Prostate gland (tissue), 2 donors: ENCODE measurements around the gene ARHGAP6. TPM values are rescaled to one million over a fixed set of nuclear protein-coding genes. Genes with fewer than 3 reads are reported as not detected.

Experiments used
- DNase-seq: peaks from one replicate; pipeline ENCODE4 v3.0.0-alpha.2; 2019; ENCODE audit warnings: low spot score
- H3K27ac ChIP-seq, 2 donors: fragments of 200-600 bp; sonication (generic); 2 replicates each; pipeline ENCODE4 v1.5.1; 2017 to 2019
- H3K27me3 ChIP-seq: fragments of 200-600 bp; sonication (generic); replicated peaks from 2 replicates; pipeline ENCODE4 v1.5.1; 2019; ENCODE audit not compliant: insufficient read depth
- H3K36me3 ChIP-seq, 2 donors: fragments of 200-600 bp; sonication (generic); 1 replicate in 1 of 2; 2 replicates in 1 of 2; pipeline versions ENCODE4 v1.5.1 to v1.8.1; 2017 to 2019
- H3K4me1 ChIP-seq: fragments of 200-600 bp; sonication (generic); replicated peaks from 2 replicates; pipeline ENCODE4 v1.5.1; 2019
- H3K4me3 ChIP-seq, 2 donors: fragments of 200-600 bp; sonication (generic); 2 replicates each; pipeline ENCODE4 v1.5.1; 2017 to 2019
- H3K9me3 ChIP-seq: fragments of 200-600 bp; sonication (generic); 2 replicates; pipeline ENCODE4 v1.5.1; 2017
- POLR2A ChIP-seq: fragments of 450-650 bp; IDR thresholded peaks from one replicate; pipeline ENCODE4 v1.6.1; 2016; ENCODE audit warnings: antibody characterized with exemption, mild to moderate bottlenecking
- POLR2AphosphoS5 ChIP-seq: sonication (generic); formaldehyde crosslinking; IDR thresholded peaks from one replicate; pipeline ENCODE4 v1.6.1; 2017; ENCODE audit warnings: antibody characterized with exemption
- WGBS: methylation state at CpG from one replicate; pipeline ENCODE4 v1.1.5; 2018; 5-methylcytosine and 5-hydroxymethylcytosine counted together
- intact Hi-C: fragments of 100-400 bp; cut with DNase I; formaldehyde crosslinking; loops from one replicate; pipeline ENCODE4 v1.14.2; 2022
- total RNA-seq, 2 donors: library from RNA; depleted of rRNA; stranded (reverse); fragments of >200 nt; gene quantifications; one replicate each; pipeline ENCODE4 v1.1.0, GENCODE V29; 2016
- TF ChIP-seq, protein P1 (sequence below), 4 experiments: fragments of 200-600 bp in 2 of 4; fragments of 450-650 bp in 2 of 4; sonication (generic) in 2 of 4; IDR thresholded peaks; 1 replicate in 3 of 4; 2 replicates in 1 of 4; pipeline ENCODE4 v1.5.1; 2016 to 2019; ENCODE audit warnings: antibody characterized with exemption in 4 of 4, mild to moderate bottlenecking in 2 of 4, moderate library complexity in 2 of 4

ARHGAP6 gene
- total RNA-seq, 2 donors from 2014 or later = 72.6 to 73.7 TPM

DNA sequence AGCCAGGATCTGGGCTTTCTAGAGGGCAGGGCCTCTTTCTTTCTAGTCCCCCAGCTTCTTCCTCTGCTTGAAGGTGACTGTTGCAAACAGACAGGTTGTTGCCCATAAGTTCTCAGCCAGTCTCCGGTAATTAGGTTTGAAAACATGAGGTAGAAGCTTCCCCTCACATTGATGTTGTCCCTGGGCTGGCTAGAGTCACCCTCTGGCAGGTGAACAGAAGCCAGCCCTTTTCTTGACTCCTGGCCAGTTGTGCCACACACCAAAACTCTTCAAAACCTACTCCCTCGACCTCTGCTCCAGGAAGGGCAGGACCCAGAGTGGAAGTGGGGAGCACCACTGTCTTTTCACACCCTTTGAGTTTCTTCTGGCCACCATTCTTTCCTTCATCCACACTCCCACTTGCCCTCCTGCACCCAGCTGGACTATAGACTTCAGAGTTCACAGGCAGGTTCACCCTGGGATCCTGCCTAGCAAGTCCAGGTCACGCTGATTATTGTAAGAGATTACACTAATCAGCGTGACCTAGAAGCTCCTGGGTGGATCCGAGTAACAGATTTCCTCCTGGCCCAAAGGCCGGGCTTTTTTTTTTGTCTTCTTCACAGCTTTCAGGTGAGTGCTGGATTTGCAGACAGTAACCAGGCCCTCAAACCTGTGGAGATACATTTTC is 37.4 kb upstream of the ARHGAP6 start:
- intact Hi-C loops = no loop called here
- DNase-seq = no peak
- Histone ChIP-seq H3K9me3 (no peaks in the 10 kb centered on the region), H3K4me1 (no peaks in the 10 kb centered on the region), H3K27me3 (no peaks in the 10 kb centered on the region), H3K36me3 (no peaks in the 10 kb centered on the region), H3K27ac (no peak overlapping the region), H3K4me3 (no peak overlapping the region)
- WGBS = 94% methylated on average over 6 of the region's 6 CpGs
- TF ChIP-seq POLR2AphosphoS5 = no peak
- TF ChIP-seq POLR2A = no peak
- TF ChIP-seq, protein P1, sequence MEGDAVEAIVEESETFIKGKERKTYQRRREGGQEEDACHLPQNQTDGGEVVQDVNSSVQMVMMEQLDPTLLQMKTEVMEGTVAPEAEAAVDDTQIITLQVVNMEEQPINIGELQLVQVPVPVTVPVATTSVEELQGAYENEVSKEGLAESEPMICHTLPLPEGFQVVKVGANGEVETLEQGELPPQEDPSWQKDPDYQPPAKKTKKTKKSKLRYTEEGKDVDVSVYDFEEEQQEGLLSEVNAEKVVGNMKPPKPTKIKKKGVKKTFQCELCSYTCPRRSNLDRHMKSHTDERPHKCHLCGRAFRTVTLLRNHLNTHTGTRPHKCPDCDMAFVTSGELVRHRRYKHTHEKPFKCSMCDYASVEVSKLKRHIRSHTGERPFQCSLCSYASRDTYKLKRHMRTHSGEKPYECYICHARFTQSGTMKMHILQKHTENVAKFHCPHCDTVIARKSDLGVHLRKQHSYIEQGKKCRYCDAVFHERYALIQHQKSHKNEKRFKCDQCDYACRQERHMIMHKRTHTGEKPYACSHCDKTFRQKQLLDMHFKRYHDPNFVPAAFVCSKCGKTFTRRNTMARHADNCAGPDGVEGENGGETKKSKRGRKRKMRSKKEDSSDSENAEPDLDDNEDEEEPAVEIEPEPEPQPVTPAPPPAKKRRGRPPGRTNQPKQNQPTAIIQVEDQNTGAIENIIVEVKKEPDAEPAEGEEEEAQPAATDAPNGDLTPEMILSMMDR (IDR thresholded peaks at IDR 0.05) = no peak

DNA sequence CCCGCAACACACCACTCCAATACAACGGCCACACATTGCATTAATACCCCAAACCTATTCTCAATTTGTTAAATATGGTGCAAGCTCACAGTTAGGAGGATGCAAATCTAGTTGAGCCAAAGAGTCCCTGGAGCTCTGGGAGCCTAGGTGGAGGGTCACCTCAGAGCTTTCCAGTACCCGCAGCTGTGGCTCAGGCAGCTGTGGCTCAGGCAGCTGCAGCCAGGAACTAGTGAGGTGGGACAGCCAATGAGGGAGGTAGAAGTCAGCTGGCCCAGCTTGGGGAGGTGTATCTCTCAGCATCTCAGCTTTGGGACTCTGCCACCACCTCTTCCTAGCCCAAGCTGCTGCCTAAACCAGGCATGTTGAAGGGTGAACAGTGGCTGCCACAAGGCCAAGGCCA is 36.7 kb upstream of the ARHGAP6 start:
- Histone ChIP-seq H3K9me3 (no peaks in the 10 kb centered on the region), H3K36me3 (no peaks in the 10 kb centered on the region), H3K4me1 (no peaks in the 10 kb centered on the region), H3K4me3 (no peak overlapping the region), H3K27ac (no peak overlapping the region), H3K27me3 (no peaks in the 10 kb centered on the region)
- no peak for DNase-seq
- 84% methylated on average over 2 of the region's 3 CpGs for WGBS
- no peak for TF ChIP-seq POLR2AphosphoS5
- TF ChIP-seq, protein P1 (IDR thresholded peaks at IDR 0.05) = no peak
- TF ChIP-seq POLR2A = no peak
- intact Hi-C loops = no loop called here

DNA sequence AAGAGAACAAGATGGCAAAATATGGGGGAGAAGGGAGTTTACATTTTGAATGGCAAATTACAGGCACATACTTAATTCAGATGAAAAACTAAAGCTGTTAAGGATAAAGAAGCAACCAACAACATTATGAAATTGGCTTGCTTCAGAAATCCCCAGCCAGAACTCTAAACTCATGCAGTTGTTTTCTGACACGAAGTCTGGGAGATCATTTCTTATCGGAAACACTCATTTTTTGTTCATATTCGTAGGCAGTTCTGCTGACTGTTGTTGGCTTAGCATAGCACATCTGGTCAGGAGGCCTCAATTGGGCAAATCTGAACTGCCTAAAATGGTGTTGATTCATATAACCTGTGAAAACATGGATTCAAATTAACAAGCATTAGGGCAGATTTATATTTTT is 33.0 kb upstream of the ARHGAP6 start:
- WGBS = 62% methylated on average over 3 of the region's 3 CpGs
- Histone ChIP-seq H3K4me3 (no peak overlapping the region), H3K27me3 (no peaks in the 10 kb centered on the region), H3K9me3 (no peaks in the 10 kb centered on the region), H3K27ac (no peak overlapping the region), H3K4me1 (no peaks in the 10 kb centered on the region), H3K36me3 (no peaks in the 10 kb centered on the region)
- no peak for DNase-seq
- intact Hi-C loops = no loop called here
- TF ChIP-seq POLR2AphosphoS5 (no peak), POLR2A (no peak)
- TF ChIP-seq, protein P1 (IDR thresholded peaks at IDR 0.05) = no peak

DNA sequence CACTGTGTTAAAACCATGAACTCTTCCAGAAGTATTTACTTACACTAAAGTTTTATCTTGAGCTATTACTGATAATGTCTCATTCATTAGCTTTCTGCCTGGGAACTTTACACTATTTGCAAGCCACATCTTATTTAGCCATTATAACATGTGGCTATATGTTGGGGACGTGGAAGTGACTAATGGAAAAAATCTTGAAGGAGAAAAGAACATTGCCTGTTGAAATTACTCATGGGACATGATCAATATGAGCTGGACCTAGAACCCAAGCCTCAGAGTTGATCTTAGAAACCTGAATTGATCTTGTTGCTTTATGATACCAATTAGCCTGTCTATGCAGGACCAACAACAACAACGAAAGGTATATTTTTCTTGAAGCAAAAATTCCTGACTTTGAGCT is 22.5 kb upstream of the ARHGAP6 start:
- WGBS = 73% methylated on average over 2 of the region's 2 CpGs
- H3K9me3 ChIP-seq = no peaks in the 10 kb centered on the region
- TF ChIP-seq, protein P1 (IDR thresholded peaks at IDR 0.05) = no peak
- no peak for TF ChIP-seq POLR2AphosphoS5
- no peak for TF ChIP-seq POLR2A
- no peak overlapping the region for H3K27ac ChIP-seq
- no peak overlapping the region for H3K4me3 ChIP-seq
- DNase-seq = no peak
- intact Hi-C loops = no loop called here
- H3K27me3 ChIP-seq = no peaks in the 10 kb centered on the region
- no peaks in the 10 kb centered on the region for H3K4me1 ChIP-seq
- H3K36me3 ChIP-seq = no peaks in the 10 kb centered on the region

DNA sequence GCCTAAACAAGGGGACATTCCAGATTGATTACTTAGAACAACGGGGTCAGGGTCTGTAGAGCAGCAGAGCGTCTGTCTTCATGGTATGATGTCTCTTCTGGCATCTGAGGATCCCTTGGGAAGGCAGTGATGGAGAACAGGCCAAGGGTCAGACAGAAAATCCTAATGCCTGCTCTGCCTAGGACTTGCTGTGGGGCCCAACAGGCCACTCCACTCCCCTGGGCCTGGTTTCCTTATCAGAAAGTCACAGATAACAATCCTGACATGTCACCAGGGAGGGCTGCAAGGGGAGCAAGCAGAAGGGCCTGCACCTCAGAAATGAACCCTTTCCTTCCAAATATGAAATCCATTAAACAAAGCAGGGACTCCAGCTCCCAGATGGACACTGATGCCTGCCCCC is 21.4 kb upstream of the ARHGAP6 start:
- DNase-seq = no peak
- intact Hi-C loops = no loop called here
- TF ChIP-seq POLR2A = no peak
- TF ChIP-seq, protein P1 (IDR thresholded peaks at IDR 0.05) = no peak
- TF ChIP-seq POLR2AphosphoS5 = no peak
- Histone ChIP-seq H3K27me3 (no peaks in the 10 kb centered on the region), H3K36me3 (no peaks in the 10 kb centered on the region), H3K27ac (no peak overlapping the region), H3K4me3 (no peak overlapping the region), H3K9me3 (no peaks in the 10 kb centered on the region), H3K4me1 (no peaks in the 10 kb centered on the region)
- WGBS = 86% methylated on average over 2 of the region's 2 CpGs
